Measurements from ENCODE around the gene SRPRA. TPM values are rescaled to one million over a fixed set of nuclear protein-coding genes. Genes with fewer than 3 reads are reported as not detected.
A peak's percentile ranks its signal among the peaks of the same experiment; 100 is the strongest.

Gene SRPRA
- total RNA-seq, 2 donors from 2014 or later = 120 to 191 TPM

- Histone ChIP-seq H3K9me3 (no peaks in the 10 kb centered on the region), H3K36me3 (replicated peaks in 1 of 2; ENCODE audit: insufficient read depth in 1 of 2, low read depth in 2 of 2) (no peaks in the 10 kb centered on the region), H3K4me3 (no peak overlapping the region), H3K4me1 (peaks cover 11% of the 10 kb centered on the region), H3K27ac (no peak overlapping the region), H3K27me3 (no peaks in the 10 kb centered on the region)
- no peak for DNase-seq
- intact Hi-C loops (cut with DNase I) = no loop called here
- ATAC-seq = no peak
- TF ChIP-seq POLR2A (IDR thresholded peaks at IDR 0.05) = no peak
- TF ChIP-seq, protein P1, sequence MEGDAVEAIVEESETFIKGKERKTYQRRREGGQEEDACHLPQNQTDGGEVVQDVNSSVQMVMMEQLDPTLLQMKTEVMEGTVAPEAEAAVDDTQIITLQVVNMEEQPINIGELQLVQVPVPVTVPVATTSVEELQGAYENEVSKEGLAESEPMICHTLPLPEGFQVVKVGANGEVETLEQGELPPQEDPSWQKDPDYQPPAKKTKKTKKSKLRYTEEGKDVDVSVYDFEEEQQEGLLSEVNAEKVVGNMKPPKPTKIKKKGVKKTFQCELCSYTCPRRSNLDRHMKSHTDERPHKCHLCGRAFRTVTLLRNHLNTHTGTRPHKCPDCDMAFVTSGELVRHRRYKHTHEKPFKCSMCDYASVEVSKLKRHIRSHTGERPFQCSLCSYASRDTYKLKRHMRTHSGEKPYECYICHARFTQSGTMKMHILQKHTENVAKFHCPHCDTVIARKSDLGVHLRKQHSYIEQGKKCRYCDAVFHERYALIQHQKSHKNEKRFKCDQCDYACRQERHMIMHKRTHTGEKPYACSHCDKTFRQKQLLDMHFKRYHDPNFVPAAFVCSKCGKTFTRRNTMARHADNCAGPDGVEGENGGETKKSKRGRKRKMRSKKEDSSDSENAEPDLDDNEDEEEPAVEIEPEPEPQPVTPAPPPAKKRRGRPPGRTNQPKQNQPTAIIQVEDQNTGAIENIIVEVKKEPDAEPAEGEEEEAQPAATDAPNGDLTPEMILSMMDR (IDR thresholded peaks at IDR 0.05) = no peak
- WGBS, 2 donors = 85 to 92% methylated on average over 4 of the region's 4 CpGs
Measured at GRCh38 chr11:126219547-126219946, 49.1 kb downstream of the SRPRA start.

DNA sequence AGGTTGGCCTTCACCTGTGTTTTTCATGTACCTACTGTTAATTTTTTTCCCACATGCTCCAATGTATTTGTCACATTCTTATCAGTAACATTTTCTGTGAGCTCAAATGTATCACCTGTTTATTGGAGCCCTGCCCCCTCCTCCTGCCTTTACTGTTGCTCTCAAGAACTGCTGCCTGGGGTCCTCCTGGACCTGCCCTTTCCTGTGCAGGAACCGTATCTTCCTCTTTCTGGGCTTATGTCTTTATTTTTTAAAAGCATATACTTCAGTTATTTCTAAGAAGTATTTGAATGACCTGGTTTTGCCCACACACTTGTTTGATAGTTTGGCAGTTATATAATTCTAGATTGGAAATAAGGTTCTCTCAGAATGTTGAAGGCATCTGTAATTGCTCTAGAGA, 51.2 kb downstream of the SRPRA start:
- WGBS, 2 donors = 64 to 73% methylated on average over 1 of the region's 1 CpG
- intact Hi-C loops (cut with DNase I) = no loop called here
- H3K36me3 ChIP-seq (replicated peaks in 1 of 2; ENCODE audit: insufficient read depth in 1 of 2, low read depth in 2 of 2) = no peaks in the 10 kb centered on the region
- no peak overlapping the region for H3K27ac ChIP-seq
- H3K4me3 ChIP-seq = no peak overlapping the region
- H3K9me3 ChIP-seq = no peaks in the 10 kb centered on the region
- no peak for TF ChIP-seq POLR2A (IDR thresholded peaks at IDR 0.05)
- TF ChIP-seq, protein P1 (IDR thresholded peaks at IDR 0.05) = no peak
- ATAC-seq (no peak), DNase-seq (no peak)
- H3K27me3 ChIP-seq = no peaks in the 10 kb centered on the region
- peaks cover 25% of the 10 kb centered on the region for H3K4me1 ChIP-seq

DNA sequence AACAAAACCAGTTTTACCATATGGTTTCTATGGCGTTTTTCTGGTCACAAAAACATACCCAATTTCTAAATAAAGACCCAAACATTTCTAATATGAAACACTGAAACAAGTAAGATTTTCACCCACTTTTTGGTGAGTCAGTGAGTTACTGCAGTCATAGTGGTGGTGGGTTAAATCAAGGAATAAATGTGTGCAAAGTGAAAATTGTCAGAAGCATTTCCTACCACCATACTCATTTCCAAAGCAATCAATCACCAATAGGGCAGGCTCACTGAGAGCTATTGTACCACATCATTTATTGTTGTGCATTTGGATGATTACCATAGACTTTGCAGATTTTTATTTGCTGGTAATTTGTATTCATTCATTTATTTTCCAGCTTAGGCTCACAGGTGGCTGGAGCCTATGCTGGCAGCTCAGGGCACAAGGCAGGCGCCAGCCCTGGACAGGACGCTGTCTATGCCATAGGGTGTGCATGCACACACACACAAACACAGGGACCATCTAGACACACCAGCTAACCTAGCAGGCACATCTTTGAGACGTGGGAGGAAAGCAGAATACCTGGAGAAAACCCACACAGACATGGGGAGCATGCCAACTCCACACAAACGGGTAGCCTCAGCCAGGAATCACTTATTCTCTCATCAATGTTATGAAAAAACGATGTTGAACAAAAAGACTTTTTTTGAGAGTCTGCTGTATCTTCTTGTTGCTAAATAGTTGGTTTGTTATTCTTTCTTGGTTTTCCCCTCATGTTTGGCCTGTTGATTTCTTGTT, 52.0 kb downstream of the SRPRA start:
- TF ChIP-seq, protein P1 (IDR thresholded peaks at IDR 0.05) = no peak
- no peak for TF ChIP-seq POLR2A (IDR thresholded peaks at IDR 0.05)

DNA sequence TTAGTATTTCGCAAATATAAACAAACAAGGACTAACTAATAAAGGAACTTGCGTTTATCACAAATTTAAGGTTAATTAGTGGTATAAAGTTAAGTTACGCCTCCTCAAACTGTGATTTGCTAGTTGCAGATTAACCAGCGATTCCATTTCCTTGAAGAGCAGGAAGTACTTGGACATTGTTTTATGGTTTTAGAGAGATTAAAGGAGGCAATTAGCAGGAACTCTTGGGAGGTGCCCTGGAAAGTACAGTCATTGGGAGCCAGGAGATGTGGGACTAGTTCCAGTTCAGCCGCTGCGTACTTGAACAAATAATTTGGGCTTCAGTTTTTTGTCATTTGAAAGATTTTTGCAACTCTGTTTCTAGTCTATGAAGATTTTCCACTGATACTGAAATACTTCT, 53.9 kb downstream of the SRPRA start:
- DNase-seq = no peak
- H3K4me3 ChIP-seq = no peak overlapping the region
- no peak for ATAC-seq

More for the DNA sequence above, 52.0 kb downstream of the SRPRA start:
- DNase-seq (no peak), ATAC-seq (no peak)
- Histone ChIP-seq H3K36me3 (replicated peaks in 1 of 2; ENCODE audit: insufficient read depth in 1 of 2, low read depth in 2 of 2) (no peaks in the 10 kb centered on the region), H3K9me3 (no peaks in the 10 kb centered on the region), H3K27ac (no peak overlapping the region), H3K4me1 (peaks cover 28% of the 10 kb centered on the region), H3K4me3 (no peak overlapping the region), H3K27me3 (no peaks in the 10 kb centered on the region)
- intact Hi-C loops (cut with DNase I) = no loop called here
- WGBS, 2 donors = 71 to 74% methylated on average over 6 of the region's 6 CpGs

More for the DNA sequence above, 53.9 kb downstream of the SRPRA start:
- no peaks in the 10 kb centered on the region for H3K9me3 ChIP-seq
- TF ChIP-seq POLR2A (IDR thresholded peaks at IDR 0.05) = no peak
- TF ChIP-seq, protein P1 (IDR thresholded peaks at IDR 0.05) = no peak
- intact Hi-C loops (cut with DNase I) = no loop called here
- peaks cover 37% of the 10 kb centered on the region for H3K4me1 ChIP-seq
- no peaks in the 10 kb centered on the region for H3K27me3 ChIP-seq
- H3K36me3 ChIP-seq (replicated peaks in 1 of 2; ENCODE audit: insufficient read depth in 1 of 2, low read depth in 2 of 2) = no peaks in the 10 kb centered on the region
- 42 to 52% methylated on average over 6 of the region's 6 CpGs for WGBS, 2 donors
- H3K27ac ChIP-seq = peak overlapping the region in 1 of 4 donors; percentile 12
